ENCODE measurements around the gene CHRNE.
A peak's percentile ranks its signal among the peaks of the same experiment; 100 is the strongest.
"Not testable (repeated sequence)": the region's sequence is repeated elsewhere in the genome, so short reads cannot be mapped to it uniquely, and the experiment has no call there.

CHRNE gene

DNA sequence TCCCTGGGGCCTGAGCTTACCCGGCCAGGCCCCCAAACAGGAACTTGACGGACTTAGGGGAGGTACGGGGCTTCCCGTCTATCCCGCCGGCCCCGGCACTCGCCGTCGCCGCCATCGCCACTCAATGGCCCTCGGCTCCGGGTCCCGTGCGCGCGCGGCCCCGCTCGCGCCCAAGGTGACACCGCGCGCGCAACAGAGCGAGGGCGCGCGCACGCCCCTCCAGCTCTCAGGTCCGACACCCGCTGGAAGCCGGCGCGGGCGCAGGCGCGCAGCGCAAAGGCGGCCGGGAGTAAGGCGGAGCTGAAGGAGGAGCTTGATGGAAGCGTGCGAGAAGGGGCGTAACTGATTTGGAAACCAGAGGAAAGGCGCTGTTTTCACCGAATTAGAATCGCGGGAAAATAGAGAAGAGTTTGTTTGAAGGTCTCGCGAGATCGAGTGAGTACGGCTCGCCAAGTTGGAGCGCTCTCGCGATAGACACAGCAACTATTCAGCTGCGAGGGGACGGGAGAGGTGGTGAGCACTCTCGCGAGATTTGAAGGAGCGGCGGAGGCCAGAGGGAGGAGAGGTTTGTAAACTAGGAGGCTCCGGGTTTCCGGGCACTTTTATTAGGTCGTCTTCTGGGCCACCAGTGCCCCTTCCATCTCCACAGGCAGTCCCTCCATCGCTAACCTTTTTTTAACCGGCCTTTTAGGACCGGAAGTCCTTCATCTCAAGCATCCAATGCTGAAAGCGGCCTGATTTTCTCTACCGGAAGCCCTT, 37.1 kb upstream of the CHRNE start, which contains the start of the genes RNF167 and SLC25A11:
Gene RNF167 (plus strand): TSS at position 473 of the 759 bp plus-strand sequence. CDS start 642 bp downstream, outside the sequence.
Gene SLC25A11 (minus strand): TSS at position 251 of the 759 bp plus-strand sequence. CDS start 136 bp downstream, at position 115.
- DNase-seq (ENCODE audit: low read depth, low spot score): peak; percentile 94

DNA sequence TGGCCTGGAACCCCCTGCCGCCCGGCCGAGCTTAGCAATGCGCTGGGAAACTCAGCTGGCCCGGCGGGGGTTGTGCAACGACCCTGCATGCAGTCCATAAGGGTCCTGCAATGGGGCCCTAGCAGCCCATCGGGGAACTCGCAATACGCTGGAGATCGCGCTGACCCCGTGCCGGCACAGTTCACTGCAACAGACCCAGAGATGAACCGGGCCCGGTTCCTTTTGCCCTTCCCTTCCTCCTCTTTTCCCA, 36.6 kb upstream of the CHRNE start:
- DNase-seq (ENCODE audit: low read depth, low spot score): no peak

GRCh38 chr17:4938688-4939545, 36.0 kb upstream of the CHRNE start:
- no peak for DNase-seq (ENCODE audit: low read depth, low spot score)

GRCh38 chr17:4938069-4938491, 35.2 kb upstream of the CHRNE start:
- DNase-seq (ENCODE audit: low read depth, low spot score): no peak

DNA sequence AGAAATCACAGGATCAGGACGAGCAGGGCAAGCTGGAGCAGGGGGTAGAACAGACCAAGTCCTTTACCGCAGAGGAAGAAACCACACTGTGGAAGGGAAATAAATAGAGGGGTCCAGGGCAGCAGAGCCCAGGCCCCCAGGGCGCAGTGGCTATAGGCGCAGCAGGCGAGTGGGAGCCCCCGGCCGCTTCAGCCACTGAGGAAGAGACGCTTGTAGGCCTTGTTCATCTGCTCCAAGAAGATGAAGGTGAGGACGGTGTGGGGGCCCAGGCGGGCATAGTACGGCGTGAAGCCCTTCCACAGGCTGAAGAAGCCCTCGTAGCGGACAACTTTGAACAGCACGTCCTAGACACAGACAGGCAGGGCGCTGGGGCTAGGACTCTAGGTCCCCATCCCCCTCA, 34.7 kb upstream of the CHRNE start:
- no peak for DNase-seq (ENCODE audit: low read depth, low spot score)

DNA sequence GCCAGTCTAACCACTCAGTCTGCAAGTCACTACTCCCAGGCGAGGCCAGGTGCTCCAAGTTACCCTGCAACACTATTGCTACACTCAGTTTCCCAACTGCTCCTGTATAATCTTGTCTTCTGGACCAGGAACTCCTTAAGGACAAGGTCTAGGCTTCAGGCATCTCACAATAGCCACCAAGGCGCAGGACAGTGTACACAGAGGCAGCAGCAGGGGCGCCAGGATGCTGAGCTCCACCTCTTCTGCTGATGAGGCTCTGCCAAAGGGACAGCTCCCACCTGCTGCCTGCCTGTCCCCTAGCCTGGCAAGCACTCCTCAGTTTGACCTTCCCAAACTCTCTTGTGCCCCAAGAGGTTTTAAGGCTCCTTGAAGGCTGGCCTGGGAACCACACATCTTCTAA, 33.5 kb upstream of the CHRNE start:
- DNase-seq (ENCODE audit: low read depth, low spot score): no peak

GRCh38 chr17:4935650-4936049, 32.8 kb upstream of the CHRNE start:
- no peak for DNase-seq (ENCODE audit: low read depth, low spot score)

- DNase-seq (ENCODE audit: low read depth, low spot score): no peak
Observed at GRCh38 chr17:4934173-4934979, 31.5 kb upstream of the CHRNE start.

DNA sequence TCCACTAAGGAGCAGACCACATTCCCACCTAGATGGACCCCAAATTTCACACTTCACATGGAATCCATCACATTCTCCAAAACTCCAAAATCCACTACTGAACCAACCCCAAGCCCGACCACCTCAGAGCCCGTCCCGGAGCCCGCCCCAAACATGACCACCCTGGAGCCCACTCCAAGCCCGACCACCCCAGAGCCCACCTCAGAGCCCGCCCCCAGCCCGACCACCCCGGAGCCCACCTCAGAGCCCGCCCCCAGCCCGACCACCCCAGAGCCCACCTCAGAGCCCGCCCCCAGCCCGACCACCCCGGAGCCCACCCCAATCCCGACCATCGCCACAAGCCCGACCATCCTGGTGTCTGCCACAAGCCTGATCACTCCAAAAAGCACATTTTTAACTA, 30.7 kb upstream of the CHRNE start:
- no peak for DNase-seq (ENCODE audit: low read depth, low spot score)

DNA sequence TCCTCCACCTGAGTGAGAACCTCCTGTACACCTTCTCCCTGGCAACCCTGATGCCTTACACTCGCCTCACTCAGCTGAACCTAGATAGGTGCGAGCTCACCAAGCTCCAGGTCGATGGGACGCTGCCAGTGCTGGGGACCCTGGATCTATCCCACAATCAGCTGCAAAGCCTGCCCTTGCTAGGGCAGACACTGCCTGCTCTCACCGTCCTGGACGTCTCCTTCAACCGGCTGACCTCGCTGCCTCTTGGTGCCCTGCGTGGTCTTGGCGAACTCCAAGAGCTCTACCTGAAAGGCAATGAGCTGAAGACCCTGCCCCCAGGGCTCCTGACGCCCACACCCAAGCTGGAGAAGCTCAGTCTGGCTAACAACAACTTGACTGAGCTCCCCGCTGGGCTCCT, 29.9 kb upstream of the CHRNE start:
- DNase-seq (ENCODE audit: low read depth, low spot score): no peak

DNA sequence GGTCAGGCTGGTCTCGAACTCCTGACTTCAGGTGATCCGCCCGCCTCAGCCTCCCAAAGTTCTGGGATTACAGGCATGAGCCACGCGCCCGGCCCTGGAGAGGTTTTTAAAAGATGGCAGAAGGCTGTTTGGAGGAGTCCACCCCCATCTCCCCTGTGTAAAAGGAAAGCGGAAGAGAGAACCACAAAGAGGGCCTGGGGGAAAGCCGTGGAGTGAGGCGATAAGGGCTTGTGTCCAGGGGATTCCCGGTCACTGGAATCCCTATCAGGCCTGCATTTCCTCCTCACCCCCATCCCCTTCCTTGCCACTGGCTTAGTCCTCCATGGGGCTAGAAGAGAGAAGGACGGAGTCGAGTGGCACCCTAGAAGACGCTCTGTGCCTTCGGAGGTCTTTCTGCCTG, 29.1 kb upstream of the CHRNE start, which contains the start of gene GP1BA:
Gene GP1BA (plus strand): TSS at position 315 of the 400 bp plus-strand sequence. CDS start 328 bp downstream, outside the sequence.
- no peak for DNase-seq (ENCODE audit: low read depth, low spot score)

- DNase-seq (ENCODE audit: low read depth, low spot score): no peak
Observed at GRCh38 chr17:4928881-4929280, 26.0 kb upstream of the CHRNE start.

DNA sequence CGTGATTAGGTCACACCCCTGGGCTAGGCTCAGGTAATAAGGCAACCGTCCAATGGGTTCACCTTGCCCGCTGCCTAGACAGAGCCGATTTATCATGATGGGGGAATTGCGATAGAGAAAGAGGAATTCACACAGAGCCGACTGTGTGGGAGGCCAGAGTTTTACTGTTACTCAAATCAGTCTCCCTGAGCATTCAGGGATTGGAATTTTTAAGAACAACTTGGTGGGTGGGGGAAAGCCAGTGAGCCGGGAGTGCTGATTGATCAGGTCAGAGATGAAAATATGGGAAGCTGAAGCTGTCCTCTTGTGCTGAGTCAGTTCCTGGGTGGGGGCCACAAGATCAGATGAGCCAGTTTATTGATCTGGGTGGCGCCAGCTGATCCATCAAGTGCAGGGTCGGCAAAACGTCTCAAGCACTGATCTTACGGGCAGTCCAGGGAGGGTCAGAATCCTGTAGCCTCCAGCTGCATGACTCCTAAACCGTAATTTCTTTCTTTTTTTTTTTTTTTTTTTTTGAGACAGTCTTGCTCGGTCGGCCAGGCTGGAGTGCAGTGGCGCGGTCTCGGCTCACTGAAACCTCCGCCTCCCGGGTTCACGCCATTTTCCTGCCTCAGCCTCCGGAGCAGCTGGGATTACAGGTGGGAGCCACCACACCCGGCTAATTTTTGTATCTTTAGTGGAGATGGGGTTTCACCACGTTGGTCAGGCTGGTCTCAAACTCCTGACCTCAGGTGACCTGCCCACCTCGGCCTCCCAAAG, 23.9 kb upstream of the CHRNE start:
- not testable (repeated sequence) for DNase-seq (ENCODE audit: low read depth, low spot score)

- DNase-seq (ENCODE audit: low read depth, low spot score): no peak
Observed at GRCh38 chr17:4921320-4921719, 18.4 kb upstream of the CHRNE start.

GRCh38 chr17:4920351-4921048, 17.6 kb upstream of the CHRNE start:
- DNase-seq (ENCODE audit: low read depth, low spot score): no peak

DNA sequence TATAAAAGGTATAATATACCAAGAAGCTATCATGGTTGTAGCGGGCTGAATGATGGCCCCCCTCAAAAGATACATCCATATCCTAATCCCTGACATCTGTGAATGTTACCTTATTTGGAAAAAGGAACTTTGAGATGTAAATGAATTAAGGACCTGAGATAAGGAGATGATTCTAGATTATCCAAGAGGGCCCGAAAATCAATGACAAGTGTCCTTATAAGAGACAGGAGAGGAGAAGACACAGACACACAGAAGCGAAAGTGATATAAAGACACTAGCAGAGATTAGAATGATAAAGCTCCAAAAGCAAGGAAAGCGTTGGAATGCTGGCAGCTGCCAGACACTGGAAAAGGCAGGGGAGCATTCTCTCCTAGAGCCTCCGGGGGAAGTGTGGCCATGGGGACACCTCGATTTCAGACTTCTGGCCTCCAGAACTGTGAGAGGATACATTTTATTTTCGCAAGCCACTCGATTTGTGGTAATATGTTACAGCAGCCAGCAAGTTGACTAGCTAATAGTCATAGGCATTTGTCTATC, 16.7 kb upstream of the CHRNE start:
- no peak for DNase-seq (ENCODE audit: low read depth, low spot score)

DNA sequence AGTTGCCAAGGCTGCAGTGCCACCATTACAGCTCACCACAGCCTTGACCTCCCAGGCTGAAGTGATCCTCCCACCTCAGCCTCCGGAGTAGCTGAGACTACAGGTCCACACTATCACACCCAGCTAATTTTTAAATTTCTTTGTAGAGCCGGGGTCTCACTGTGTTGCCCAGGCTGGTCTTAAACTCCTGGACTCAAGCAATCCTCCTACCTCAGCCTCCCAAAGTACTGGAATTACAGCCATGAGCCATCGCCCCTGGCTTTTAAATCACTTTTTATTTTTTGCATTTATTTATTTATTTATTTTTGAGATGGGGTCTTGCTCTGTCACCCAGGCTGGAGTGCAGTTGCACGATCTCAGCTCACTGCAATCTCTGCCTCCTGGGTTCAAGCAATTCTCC, 11.7 kb upstream of the CHRNE start:
- not testable (repeated sequence) for DNase-seq (ENCODE audit: low read depth, low spot score)

GRCh38 chr17:4913994-4914393, 11.1 kb upstream of the CHRNE start:
- no peak for DNase-seq (ENCODE audit: low read depth, low spot score)

DNA sequence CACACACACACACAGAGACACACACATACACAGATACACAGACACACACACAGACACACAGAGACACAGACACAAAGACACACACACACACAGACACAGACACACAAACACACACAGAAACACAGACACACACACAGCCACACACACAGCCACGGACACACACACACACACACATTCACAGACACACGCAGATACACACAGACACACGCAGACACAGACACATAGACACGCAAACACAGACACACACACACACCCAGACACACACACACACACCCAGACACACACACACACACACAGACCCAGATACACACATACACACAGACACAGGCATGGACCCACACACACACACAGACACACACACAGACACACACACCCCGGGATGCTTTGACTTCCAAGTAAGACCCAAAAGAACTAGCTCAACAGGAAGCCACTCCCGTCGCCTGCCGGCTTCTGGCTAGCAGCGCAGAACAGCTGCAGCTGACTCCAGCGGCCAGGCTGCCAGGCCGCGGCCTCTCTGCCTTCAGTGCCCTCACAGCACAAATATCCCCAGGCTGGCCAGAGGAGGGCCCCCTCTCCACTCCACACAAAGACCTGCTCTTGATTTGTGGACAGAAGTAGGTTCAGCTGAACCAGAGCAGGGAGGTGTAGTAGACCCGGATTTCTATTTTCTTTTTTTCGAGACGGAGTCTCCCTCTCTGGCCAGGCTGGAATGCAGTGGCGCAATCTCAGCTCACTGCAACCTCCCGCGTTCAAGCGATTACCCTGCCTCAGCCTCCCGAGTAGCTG, 6.0 kb upstream of the CHRNE start:
- DNase-seq (ENCODE audit: low read depth, low spot score): peak; percentile 30

Data from activated naive CD8-positive, alpha-beta T cell treated with anti-CD3 and anti-CD28 coated beads, Interleukin-2, amount 50 U/mL, for 16 hours (primary cell).